Hippocampal formation (tissue), 2 donors: ENCODE measurements around the gene KCP.
A peak's percentile ranks its signal among the peaks of the same experiment; 100 is the strongest.

Experiments
- DNase-seq, 2 donors: peaks; one replicate each; lab custom pipeline; 2025; lab: John Stamatoyannopoulos, UW

The KCP gene

GRCh38 chr7:128939075-128939860, 28.8 kb upstream of the KCP start:
- DNase-seq, result peak in 1 of 2 donors; percentile 30

- peak in 1 of 2 donors; percentile 24 for DNase-seq
These were observed 28.1 kb upstream of the KCP start for GRCh38 chr7:128938544-128939074.

- no peak for DNase-seq
These were observed 27.4 kb upstream of the KCP start, which contains the start of gene IRF5 for GRCh38 chr7:128937647-128938543. Gene IRF5 (plus strand): TSS chr7:128937927. CDS start chr7:128942082, 4,155 bp downstream.

DNA sequence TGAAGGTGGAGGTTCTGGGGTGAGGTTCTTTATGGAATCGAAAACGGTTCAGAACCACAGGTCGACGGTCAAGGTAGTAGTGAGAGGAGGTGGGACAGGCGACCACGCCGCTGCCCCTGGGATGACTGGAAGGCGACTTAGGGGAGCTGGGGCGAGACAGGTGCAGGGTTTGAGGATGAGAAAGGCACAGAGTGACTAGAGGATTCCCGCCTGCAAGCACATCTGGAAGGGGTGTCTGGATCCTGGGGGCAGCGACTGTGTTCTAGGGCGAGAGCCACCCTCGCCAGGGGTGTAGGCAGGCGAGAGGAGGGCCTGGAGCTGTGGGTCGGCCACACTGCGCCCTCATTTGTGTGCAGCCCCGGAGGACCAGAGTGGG, 26.8 kb upstream of the KCP start:
- no peak for DNase-seq

DNA sequence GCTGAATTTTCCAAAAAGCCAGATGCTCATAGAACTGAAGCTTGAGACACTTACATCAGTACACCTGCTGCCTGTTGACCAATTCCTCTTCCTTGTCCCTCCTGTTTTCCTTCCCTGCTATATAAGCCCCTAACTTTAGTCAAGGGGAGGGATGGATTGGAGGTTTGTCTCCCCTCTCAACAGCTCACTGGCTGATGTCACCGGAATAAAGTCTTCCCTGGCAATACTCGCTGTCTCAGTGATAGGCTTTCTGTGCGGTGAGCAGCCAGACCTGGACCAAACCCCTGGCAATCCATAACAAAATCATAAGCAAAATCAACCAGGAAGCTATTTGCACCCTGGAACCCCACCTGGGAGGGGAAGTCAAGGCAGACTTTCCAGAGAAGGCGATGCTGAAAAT, 26.3 kb upstream of the KCP start:
- no peak for DNase-seq

DNA sequence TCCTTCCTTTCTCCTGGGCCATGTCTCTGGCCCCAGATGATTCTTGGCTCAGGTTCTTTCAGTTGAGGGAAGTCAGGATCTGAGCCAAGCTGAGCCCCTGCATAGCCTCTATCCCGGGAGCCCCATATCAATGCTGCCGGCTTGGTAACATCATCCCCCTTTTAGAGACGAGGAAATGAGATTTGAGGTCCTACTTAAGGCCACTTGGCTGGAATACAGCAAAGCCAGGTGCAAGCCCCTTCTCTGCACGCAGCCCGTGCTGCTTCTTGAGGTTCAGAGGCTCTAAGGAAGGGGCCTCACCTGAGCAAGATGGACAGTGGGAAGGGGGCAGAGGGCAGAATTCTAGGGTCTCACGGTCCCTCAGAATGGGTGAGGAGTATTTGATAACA, 24.8 kb upstream of the KCP start:
- no peak for DNase-seq

GRCh38 chr7:128934361-128935341, 24.1 kb upstream of the KCP start:
- DNase-seq, result no peak

DNA sequence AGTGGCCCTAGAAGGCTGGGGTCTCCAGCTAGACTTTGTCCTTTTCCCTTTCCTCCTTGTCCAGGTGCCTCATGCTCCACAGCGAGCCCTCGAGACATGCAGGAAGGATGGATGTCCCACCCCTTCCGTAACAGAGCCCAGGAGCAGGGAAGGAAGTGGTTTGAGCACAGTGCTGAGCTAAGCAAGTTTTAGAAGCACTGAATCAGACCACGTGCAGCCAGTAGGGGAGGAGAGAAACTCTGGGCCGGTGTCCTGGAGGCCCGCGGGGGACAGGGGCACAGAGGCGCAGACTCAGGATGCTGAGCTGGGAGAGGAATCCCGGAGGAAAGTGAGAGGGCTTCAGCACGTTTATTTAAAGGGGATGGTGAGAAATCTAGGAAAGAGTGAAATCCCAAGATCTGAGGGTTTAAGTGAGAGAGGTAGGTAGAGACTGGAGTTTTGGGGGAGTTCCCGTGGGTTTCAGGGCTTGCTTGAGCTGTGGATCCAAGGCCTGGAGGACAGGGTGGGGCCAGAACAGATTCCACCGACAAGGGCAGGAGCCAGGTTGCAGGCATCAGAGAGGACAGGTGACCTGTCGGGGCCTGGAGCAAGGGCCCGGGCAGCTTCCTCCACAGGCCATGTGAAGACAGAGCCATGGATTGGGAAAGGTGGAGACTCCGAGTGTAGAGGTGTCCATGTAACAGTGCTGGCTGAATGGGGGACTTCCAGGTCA, 22.8 kb upstream of the KCP start:
- DNase-seq, result peak; percentile 15 to 31

- DNase-seq, result no peak
These were observed 22.3 kb upstream of the KCP start for GRCh38 chr7:128932862-128933179.

DNA sequence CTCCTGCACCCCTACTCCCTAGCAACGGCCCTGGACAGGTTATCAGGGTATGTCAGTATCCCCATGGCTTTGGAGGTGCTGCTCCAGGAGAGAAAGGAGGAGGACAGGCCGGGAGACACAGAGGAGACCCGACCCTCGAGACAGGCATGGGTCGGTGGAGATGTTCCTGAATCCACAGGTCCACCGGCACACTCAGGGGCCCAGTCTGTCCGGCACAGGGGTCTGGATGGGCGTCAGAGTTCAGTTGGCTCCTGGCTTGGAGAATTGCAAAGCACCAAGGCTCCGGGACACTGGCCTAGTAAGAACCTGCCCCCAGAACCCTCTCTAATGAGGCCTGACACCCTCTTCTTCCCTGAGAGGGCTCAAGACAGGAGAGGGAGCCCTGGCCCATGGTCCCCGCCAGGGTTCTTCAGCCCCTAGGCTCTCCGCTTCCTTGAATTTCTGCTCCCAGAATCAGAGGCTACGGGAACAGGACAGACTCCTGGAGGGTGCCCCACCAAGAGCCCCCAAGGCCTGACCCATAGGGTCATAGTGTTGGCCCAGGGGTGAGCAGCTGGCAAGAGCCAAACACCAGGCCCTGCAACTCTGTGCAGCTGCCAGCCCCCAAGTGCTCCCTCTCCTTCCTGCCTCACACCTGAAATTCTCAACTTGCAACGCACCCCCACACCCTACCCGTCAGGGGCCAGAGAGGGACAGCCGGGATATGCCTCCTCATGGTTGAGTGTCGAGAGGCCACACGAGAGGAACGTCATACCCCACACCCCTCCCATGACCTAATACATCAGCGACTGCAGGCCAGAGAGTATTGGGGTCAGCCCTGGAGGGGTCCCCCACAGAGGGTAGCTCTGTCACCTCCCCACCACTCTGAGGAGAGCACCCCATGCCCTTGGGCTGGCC, 21.7 kb upstream of the KCP start:
- DNase-seq, result no peak

GRCh38 chr7:128931190-128931798, 20.8 kb upstream of the KCP start:
- DNase-seq, result no peak

DNA sequence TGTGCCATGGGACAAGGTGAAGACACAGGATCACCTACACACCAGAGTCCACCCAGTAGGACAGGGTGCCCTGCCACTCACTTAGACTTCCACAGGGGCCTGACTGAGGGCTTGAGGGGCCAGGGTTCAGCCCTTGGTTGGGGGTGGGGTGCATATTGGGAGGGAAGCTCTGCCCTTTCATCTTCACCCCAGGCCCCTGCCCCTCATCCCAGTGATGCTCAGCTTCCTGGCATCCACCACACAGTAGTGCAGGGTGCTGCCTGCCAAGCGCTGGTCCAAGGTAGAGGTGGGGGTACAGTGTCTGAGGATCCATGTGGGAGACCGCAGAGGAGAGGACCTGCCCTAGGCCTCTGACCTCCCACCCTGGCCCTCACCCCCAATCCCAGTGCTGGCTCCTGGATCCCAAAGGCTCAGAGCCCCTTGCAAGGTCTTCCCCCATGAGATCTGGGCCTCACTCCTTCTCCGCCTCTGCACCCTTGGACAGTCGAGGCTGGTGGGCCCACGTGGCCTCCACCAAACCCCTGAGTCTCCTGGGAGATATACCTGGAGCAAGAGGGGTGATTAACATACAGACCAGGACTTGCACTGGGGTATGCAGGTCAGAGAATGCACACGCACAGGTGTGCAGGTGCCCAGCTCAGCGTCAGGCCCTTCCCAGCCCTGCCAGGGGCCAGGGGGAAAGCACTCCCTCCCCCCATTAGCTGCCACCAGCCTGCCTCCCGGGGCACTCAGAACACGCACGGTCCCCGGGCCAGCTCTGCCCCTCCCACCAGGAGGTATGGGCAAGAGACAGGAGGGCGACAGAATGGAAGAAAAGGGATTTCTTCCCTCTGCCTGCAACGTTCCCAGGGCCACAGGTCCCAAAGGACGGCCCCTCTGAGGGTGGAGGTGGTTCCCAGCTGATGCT, 18.6 kb upstream of the KCP start:
- no peak for DNase-seq

DNA sequence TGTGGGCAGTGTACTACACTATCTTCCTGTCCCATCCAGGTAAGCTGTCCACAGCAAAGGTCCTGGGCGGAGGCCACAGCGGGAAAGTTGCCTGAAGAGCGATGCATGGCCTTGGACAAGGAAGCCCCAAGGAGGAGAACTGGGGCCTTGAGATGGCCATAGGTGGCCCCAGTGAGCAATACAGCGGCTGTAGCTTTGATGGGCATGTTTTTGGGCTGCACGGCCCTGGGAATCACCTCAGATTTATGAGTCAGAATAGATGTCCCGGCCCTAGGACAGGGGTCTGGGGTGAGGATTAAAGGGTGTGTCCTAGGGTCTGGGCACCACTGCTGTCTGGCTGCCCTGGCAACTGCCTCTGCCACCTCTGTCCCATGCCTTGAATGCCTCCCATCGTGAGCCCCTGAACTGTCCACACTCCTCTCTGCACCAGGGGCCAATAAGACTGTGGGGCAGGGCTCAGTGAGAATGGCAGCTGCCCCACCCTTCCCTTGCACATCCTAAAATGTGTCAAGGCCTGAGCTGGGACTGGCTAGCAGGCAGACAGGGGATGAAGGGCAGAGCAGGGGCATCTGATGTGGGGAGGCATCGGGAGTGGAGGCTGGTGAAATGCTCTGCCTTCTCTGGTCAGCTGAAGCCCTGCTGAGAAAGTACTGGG, 17.8 kb upstream of the KCP start:
- DNase-seq, result no peak

GRCh38 chr7:128924707-128925588, 14.4 kb upstream of the KCP start:
- DNase-seq, result no peak

DNA sequence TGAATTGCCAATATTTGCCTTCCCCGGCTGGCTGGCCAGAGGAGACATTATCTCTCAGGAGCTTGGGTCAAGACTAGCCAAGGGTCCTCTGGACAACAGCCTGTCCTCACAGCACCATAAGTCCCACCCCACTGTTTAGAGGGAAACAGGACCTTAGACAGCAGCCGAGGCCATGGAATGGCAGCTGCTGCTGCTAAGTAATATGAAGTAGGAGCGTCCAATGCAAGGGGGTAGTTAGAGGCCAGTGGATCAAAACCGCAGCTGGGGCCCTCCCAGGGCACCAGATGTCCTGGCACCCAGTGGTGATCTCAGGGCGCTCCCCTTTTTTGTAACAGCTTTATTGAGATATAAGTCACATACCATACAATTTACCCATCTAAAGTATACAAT, 12.9 kb upstream of the KCP start:
- DNase-seq, result no peak

- DNase-seq, result no peak
These were observed 12.2 kb upstream of the KCP start for GRCh38 chr7:128922496-128923410.
